Measurements from ENCODE around the gene TAF11L14. TPM values are rescaled to one million over a fixed set of nuclear protein-coding genes. Genes with fewer than 3 reads are reported as not detected.

TAF11L14 gene
- total and polyA plus RNA-seq, 4 donors: not detected

- no peak overlapping the region for H3K27ac ChIP-seq (ENCODE audit: low read depth in 1 of 2, low read length in 2 of 2)
- no peak for DNase-seq
- H3K27me3 ChIP-seq (ENCODE audit: control insufficient read depth in 1 of 2, insufficient read depth in 2 of 2, low read length in 1 of 2): no peaks in the 10 kb centered on the region
- no peaks in the 10 kb centered on the region for H3K9me3 ChIP-seq (ENCODE audit: control insufficient read depth, low read length)
- no peaks in the 10 kb centered on the region for H3K4me1 ChIP-seq (ENCODE audit: control insufficient read depth in 1 of 2, insufficient read depth in 2 of 2, low read length in 2 of 2)
- intact Hi-C loops (cut with DNase I): no loop called here
- H3K4me3 ChIP-seq (ENCODE audit: low read length in 2 of 2): no peak overlapping the region
- 93 to 94% methylated on average over 2 of the region's 2 CpGs for WGBS, 2 donors
- no peaks in the 10 kb centered on the region for H3K36me3 ChIP-seq (ENCODE audit: control insufficient read depth in 1 of 2, insufficient read depth in 2 of 2, low read length in 1 of 2)
- ATAC-seq (ENCODE audit: low FRiP score): no peak
These were observed 31.6 kb downstream of the TAF11L14 start for GRCh38 chr5:17665836-17666235.

- Histone ChIP-seq H3K27ac (ENCODE audit: low read depth in 1 of 2, low read length in 2 of 2) (no peak overlapping the region), H3K9me3 (ENCODE audit: control insufficient read depth, low read length) (no peaks in the 10 kb centered on the region), H3K4me3 (ENCODE audit: low read length in 2 of 2) (no peak overlapping the region), H3K27me3 (ENCODE audit: control insufficient read depth in 1 of 2, insufficient read depth in 2 of 2, low read length in 1 of 2) (no peaks in the 10 kb centered on the region), H3K4me1 (ENCODE audit: control insufficient read depth in 1 of 2, insufficient read depth in 2 of 2, low read length in 2 of 2) (no peaks in the 10 kb centered on the region), H3K36me3 (ENCODE audit: control insufficient read depth in 1 of 2, insufficient read depth in 2 of 2, low read length in 1 of 2) (no peaks in the 10 kb centered on the region)
- 81 to 85% methylated on average over 3 of the region's 3 CpGs for WGBS, 2 donors
- intact Hi-C loops (cut with DNase I): no loop called here
- ATAC-seq (ENCODE audit: low FRiP score) (no peak), DNase-seq (no peak)
These were observed 32.5 kb downstream of the TAF11L14 start for GRCh38 chr5:17666726-17667235.

GRCh38 chr5:17670353-17670752, 36.1 kb downstream of the TAF11L14 start:
- no peak for ATAC-seq (ENCODE audit: low FRiP score)
- H3K27ac ChIP-seq (ENCODE audit: low read depth in 1 of 2, low read length in 2 of 2): no peak overlapping the region
- DNase-seq: no peak
- no peaks in the 10 kb centered on the region for H3K27me3 ChIP-seq (ENCODE audit: control insufficient read depth in 1 of 2, insufficient read depth in 2 of 2, low read length in 1 of 2)
- no peak overlapping the region for H3K4me3 ChIP-seq (ENCODE audit: low read length in 2 of 2)
- WGBS, 2 donors: 92 to 93% methylated on average over 14 of the region's 14 CpGs
- intact Hi-C loops (cut with DNase I): no loop called here
- no peaks in the 10 kb centered on the region for H3K4me1 ChIP-seq (ENCODE audit: control insufficient read depth in 1 of 2, insufficient read depth in 2 of 2, low read length in 2 of 2)
- no peaks in the 10 kb centered on the region for H3K36me3 ChIP-seq (ENCODE audit: control insufficient read depth in 1 of 2, insufficient read depth in 2 of 2, low read length in 1 of 2)
- H3K9me3 ChIP-seq (ENCODE audit: control insufficient read depth, low read length): peaks cover 1% of the 10 kb centered on the region

- Histone ChIP-seq H3K4me1 (ENCODE audit: control insufficient read depth in 1 of 2, insufficient read depth in 2 of 2, low read length in 2 of 2) (no peaks in the 10 kb centered on the region), H3K27ac (ENCODE audit: low read depth in 1 of 2, low read length in 2 of 2) (no peak overlapping the region), H3K27me3 (ENCODE audit: control insufficient read depth in 1 of 2, insufficient read depth in 2 of 2, low read length in 1 of 2) (no peaks in the 10 kb centered on the region), H3K9me3 (ENCODE audit: control insufficient read depth, low read length) (peaks cover 4% of the 10 kb centered on the region), H3K36me3 (ENCODE audit: control insufficient read depth in 1 of 2, insufficient read depth in 2 of 2, low read length in 1 of 2) (no peaks in the 10 kb centered on the region), H3K4me3 (ENCODE audit: low read length in 2 of 2) (no peak overlapping the region)
- DNase-seq (no peak), ATAC-seq (ENCODE audit: low FRiP score) (no peak)
- 75 to 79% methylated on average over 4 of the region's 4 CpGs for WGBS, 2 donors
- intact Hi-C loops (cut with DNase I): no loop called here
These were observed 44.6 kb downstream of the TAF11L14 start for GRCh38 chr5:17678751-17679324.

- Histone ChIP-seq H3K4me3 (ENCODE audit: low read length in 2 of 2) (no peak overlapping the region), H3K27ac (ENCODE audit: low read depth in 1 of 2, low read length in 2 of 2) (no peak overlapping the region), H3K36me3 (ENCODE audit: control insufficient read depth in 1 of 2, insufficient read depth in 2 of 2, low read length in 1 of 2) (no peaks in the 10 kb centered on the region), H3K4me1 (ENCODE audit: control insufficient read depth in 1 of 2, insufficient read depth in 2 of 2, low read length in 2 of 2) (no peaks in the 10 kb centered on the region), H3K9me3 (ENCODE audit: control insufficient read depth, low read length) (peaks cover 3% of the 10 kb centered on the region), H3K27me3 (ENCODE audit: control insufficient read depth in 1 of 2, insufficient read depth in 2 of 2, low read length in 1 of 2) (no peaks in the 10 kb centered on the region)
- WGBS, 2 donors: 91 to 95% methylated on average over 8 of the region's 8 CpGs
- DNase-seq: no peak
- ATAC-seq (ENCODE audit: low FRiP score): no peak
- intact Hi-C loops (cut with DNase I): no loop called here
These were observed 45.4 kb downstream of the TAF11L14 start for GRCh38 chr5:17679597-17680203.

- no peaks in the 10 kb centered on the region for H3K4me1 ChIP-seq (ENCODE audit: control insufficient read depth in 1 of 2, insufficient read depth in 2 of 2, low read length in 2 of 2)
- no peak overlapping the region for H3K4me3 ChIP-seq (ENCODE audit: low read length in 2 of 2)
- no peaks in the 10 kb centered on the region for H3K27me3 ChIP-seq (ENCODE audit: control insufficient read depth in 1 of 2, insufficient read depth in 2 of 2, low read length in 1 of 2)
- H3K36me3 ChIP-seq (ENCODE audit: control insufficient read depth in 1 of 2, insufficient read depth in 2 of 2, low read length in 1 of 2): no peaks in the 10 kb centered on the region
- DNase-seq (no peak), ATAC-seq (ENCODE audit: low FRiP score) (no peak)
- no peak overlapping the region for H3K27ac ChIP-seq (ENCODE audit: low read depth in 1 of 2, low read length in 2 of 2)
- peaks cover 3% of the 10 kb centered on the region for H3K9me3 ChIP-seq (ENCODE audit: control insufficient read depth, low read length)
- intact Hi-C loops (cut with DNase I): no loop called here
- WGBS, 2 donors: 55 to 60% methylated on average over 2 of the region's 2 CpGs
These were observed 46.5 kb downstream of the TAF11L14 start for GRCh38 chr5:17680737-17681136.

Other genes with a start within 250 kb of the TAF11L14 start
- not detected for gene TAF11L2, start 136.2 kb upstream of the TAF11L14 start, total RNA-seq
- gene TAF11L2, start 136.2 kb upstream of the TAF11L14 start, polyA plus RNA-seq: not detected
- gene TAF11L3, start 116.1 kb upstream of the TAF11L14 start, total RNA-seq: not detected
- gene TAF11L3, start 116.1 kb upstream of the TAF11L14 start, polyA plus RNA-seq: not detected
- not detected for gene TAF11L4, start 112.7 kb upstream of the TAF11L14 start, total RNA-seq
- not detected for gene TAF11L4, start 112.7 kb upstream of the TAF11L14 start, polyA plus RNA-seq
- gene TAF11L5, start 109.2 kb upstream of the TAF11L14 start, total RNA-seq: not detected
- not detected for gene TAF11L5, start 109.2 kb upstream of the TAF11L14 start, polyA plus RNA-seq
- gene TAF11L6, start 105.8 kb upstream of the TAF11L14 start, total RNA-seq: not detected
- not detected for gene TAF11L6, start 105.8 kb upstream of the TAF11L14 start, polyA plus RNA-seq
- not detected for gene TAF11L7, start 48.7 kb upstream of the TAF11L14 start, total RNA-seq
- gene TAF11L7, start 48.7 kb upstream of the TAF11L14 start, polyA plus RNA-seq: not detected
- gene TAF11L8, start 43.5 kb upstream of the TAF11L14 start, total RNA-seq: not detected
- not detected for gene TAF11L8, start 43.5 kb upstream of the TAF11L14 start, polyA plus RNA-seq
- not detected for gene TAF11L9, start 40.1 kb upstream of the TAF11L14 start, total RNA-seq
- gene TAF11L9, start 40.1 kb upstream of the TAF11L14 start, polyA plus RNA-seq: not detected
- not detected for gene TAF11L10, start 36.6 kb upstream of the TAF11L14 start, total RNA-seq
- not detected for gene TAF11L10, start 36.6 kb upstream of the TAF11L14 start, polyA plus RNA-seq
- not detected for gene TAF11L11, start 30.3 kb upstream of the TAF11L14 start, total RNA-seq
- not detected for gene TAF11L11, start 30.3 kb upstream of the TAF11L14 start, polyA plus RNA-seq
- gene TAF11L12, start 24.1 kb upstream of the TAF11L14 start, total RNA-seq: not detected
- gene TAF11L12, start 24.1 kb upstream of the TAF11L14 start, polyA plus RNA-seq: not detected
- gene TAF11L13, start 2.4 kb upstream of the TAF11L14 start, total RNA-seq: not detected
- gene TAF11L13, start 2.4 kb upstream of the TAF11L14 start, polyA plus RNA-seq: not detected

Data from aorta (tissue), 5 donors.